Tibial nerve (tissue), 4 donors: Measurements from ENCODE around the gene RAD1. TPM values are rescaled to one million over a fixed set of nuclear protein-coding genes. Genes with fewer than 3 reads are reported as not detected.

Experiments used
- DNase-seq, 2 donors: peaks; one replicate each; pipeline ENCODE4 v3.0.0-alpha.2; 2019; ENCODE audit warnings: low spot score in 2 of 2
- H3K27ac ChIP-seq, 4 donors: fragments of 200-600 bp; sonication (generic) in 3 of 4; one replicate each; pipeline ENCODE4 v1.5.1; 2017 to 2019; ENCODE audit warnings: mild to moderate bottlenecking in 1 of 4
- H3K27me3 ChIP-seq, 2 donors: fragments of 200-600 bp; sonication (generic) in 1 of 2; one replicate each; pipeline versions ENCODE4 v1.5.1 to v1.6.0; 2017 to 2019
- H3K36me3 ChIP-seq, 3 donors: fragments of 200-600 bp; sonication (generic); one replicate each; pipeline ENCODE4 v1.5.1; 2018 to 2019
- H3K4me1 ChIP-seq, 4 donors: fragments of 200-600 bp; sonication (generic) in 3 of 4; one replicate each; pipeline ENCODE4 v1.5.1; 2017 to 2019
- H3K4me3 ChIP-seq, 4 donors: fragments of 200-600 bp; sonication (generic) in 3 of 4; one replicate each; pipeline ENCODE4 v1.5.1; 2017 to 2019; ENCODE audit warnings: mild to moderate bottlenecking in 1 of 4, moderate library complexity in 1 of 4
- H3K9me3 ChIP-seq, 4 donors: fragments of 200-600 bp; sonication (generic) in 3 of 4; one replicate each; pipeline ENCODE4 v1.5.1; 2017 to 2019
- CTCF ChIP-seq, 5 experiments: fragments of 200-600 bp in 3 of 5; fragments of 450-650 bp in 2 of 5; sonication (generic) in 3 of 5; IDR thresholded peaks; one replicate each; pipeline ENCODE4 v1.5.1; 2016 to 2019; ENCODE audit warnings: antibody characterized with exemption in 5 of 5, mild to moderate bottlenecking in 3 of 5, moderate library complexity in 2 of 5
- EP300 ChIP-seq, 2 donors: sonication (generic); formaldehyde crosslinking; IDR thresholded peaks; one replicate each; pipeline ENCODE4 v1.6.1; 2017; ENCODE audit warnings: antibody characterized with exemption in 2 of 2, mild to moderate bottlenecking in 1 of 2
- POLR2A ChIP-seq, 2 donors: fragments of 450-650 bp; IDR thresholded peaks; one replicate each; pipeline ENCODE4 v1.6.1; 2017; ENCODE audit warnings: antibody characterized with exemption in 2 of 2, mild to moderate bottlenecking in 2 of 2, moderate library complexity in 2 of 2
- WGBS, 2 donors: methylation state at CpG; one replicate each; pipeline ENCODE4 v1.1.5; 2018; 5-methylcytosine and 5-hydroxymethylcytosine counted together
- total RNA-seq, 4 donors: library from RNA; depleted of rRNA; stranded (reverse); fragments of >200 nt; gene quantifications; one replicate each; pipeline ENCODE4 v1.1.0, GENCODE V29; 2016

RAD1 gene
- total RNA-seq, 4 donors from 2014 or later: 12.3 to 22.3 (median 16.7) TPM

DNA sequence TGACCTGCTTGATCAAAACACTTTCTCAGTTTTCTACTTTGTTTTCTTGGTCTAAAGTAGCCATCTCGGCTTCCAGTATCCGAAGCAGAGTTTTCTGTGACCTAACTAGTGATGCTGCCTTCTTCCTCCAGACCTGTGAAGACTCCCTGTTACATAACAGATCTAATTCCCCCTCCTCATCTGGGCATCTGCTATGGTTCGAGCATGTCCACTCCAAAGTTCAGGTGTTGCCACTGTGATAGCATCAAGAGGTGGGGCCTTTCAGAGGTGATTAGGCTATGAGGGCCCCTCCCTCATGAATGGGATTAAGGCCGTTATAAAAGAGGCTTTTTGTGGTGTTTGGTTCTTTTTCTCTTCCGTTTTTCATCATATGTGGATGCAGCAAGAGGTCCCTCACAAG, 56.1 kb downstream of the RAD1 start:
- TF ChIP-seq CTCF (IDR thresholded peaks at IDR 0.05) (no peak), EP300 (IDR thresholded peaks at IDR 0.05) (no peak), POLR2A (IDR thresholded peaks at IDR 0.05) (no peak)
- 81 to 87% methylated on average over 5 of the region's 5 CpGs for WGBS, 2 donors

GRCh38 chr5:34858790-34859189, 56.5 kb downstream of the RAD1 start:
- TF ChIP-seq POLR2A (IDR thresholded peaks at IDR 0.05) (no peak), EP300 (IDR thresholded peaks at IDR 0.05) (no peak), CTCF (IDR thresholded peaks at IDR 0.05) (no peak)
- DNase-seq: no peak
- no peak overlapping the region for H3K27ac ChIP-seq
- peaks cover 0 to 14% (median 2%) of the 10 kb centered on the region in 4 donors for H3K4me1 ChIP-seq
- 49 to 59% methylated on average over 2 of the region's 2 CpGs for WGBS, 2 donors
- H3K4me3 ChIP-seq: no peak overlapping the region
- no peaks in the 10 kb centered on the region for H3K36me3 ChIP-seq
- H3K27me3 ChIP-seq: no peaks in the 10 kb centered on the region
- H3K9me3 ChIP-seq: no peaks in the 10 kb centered on the region

More for the DNA sequence above, 56.1 kb downstream of the RAD1 start:
- H3K27ac ChIP-seq: no peak overlapping the region
- H3K9me3 ChIP-seq: no peaks in the 10 kb centered on the region
- H3K4me3 ChIP-seq: no peak overlapping the region
- DNase-seq: no peak
- no peaks in the 10 kb centered on the region for H3K36me3 ChIP-seq
- H3K4me1 ChIP-seq: peaks cover 0 to 19% (median 2%) of the 10 kb centered on the region in 4 donors
- H3K27me3 ChIP-seq: no peaks in the 10 kb centered on the region

DNA sequence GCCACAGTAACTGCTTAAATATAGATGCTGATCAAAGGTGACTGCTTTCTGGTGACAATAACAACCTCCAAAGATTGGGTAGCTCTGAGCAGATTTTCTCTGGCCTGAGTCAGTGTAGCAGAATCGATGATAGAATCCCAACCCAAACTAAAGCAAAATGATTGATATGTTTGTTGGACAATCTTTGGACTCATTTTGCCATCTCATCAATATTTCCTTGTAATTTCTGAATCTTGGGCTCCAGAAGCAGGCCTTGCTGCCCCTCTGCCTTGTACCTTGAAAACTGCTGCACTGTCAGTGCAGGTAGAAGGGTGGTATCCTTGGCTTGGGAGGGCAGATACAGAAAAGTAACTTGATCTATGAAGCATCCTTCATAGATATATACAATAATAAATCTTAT, 57.4 kb downstream of the RAD1 start:
- no peaks in the 10 kb centered on the region for H3K36me3 ChIP-seq
- no peaks in the 10 kb centered on the region for H3K9me3 ChIP-seq
- H3K4me3 ChIP-seq: no peak overlapping the region
- DNase-seq: no peak
- peaks cover 0 to 5% (median 2%) of the 10 kb centered on the region in 4 donors for H3K4me1 ChIP-seq
- TF ChIP-seq EP300 (IDR thresholded peaks at IDR 0.05) (no peak), CTCF (IDR thresholded peaks at IDR 0.05) (no peak), POLR2A (IDR thresholded peaks at IDR 0.05) (no peak)
- WGBS, 2 donors: 91 to 100% methylated on average over 1 of the region's 1 CpG
- no peaks in the 10 kb centered on the region for H3K27me3 ChIP-seq
- no peak overlapping the region for H3K27ac ChIP-seq

GRCh38 chr5:34857161-34857560, 58.1 kb downstream of the RAD1 start:
- 63 to 66% methylated on average over 3 of the region's 3 CpGs for WGBS, 2 donors
- no peaks in the 10 kb centered on the region for H3K27me3 ChIP-seq
- DNase-seq: no peak
- H3K4me3 ChIP-seq: no peak overlapping the region
- no peak for TF ChIP-seq CTCF (IDR thresholded peaks at IDR 0.05)
- no peak for TF ChIP-seq POLR2A (IDR thresholded peaks at IDR 0.05)
- no peak for TF ChIP-seq EP300 (IDR thresholded peaks at IDR 0.05)
- no peaks in the 10 kb centered on the region for H3K9me3 ChIP-seq
- peaks cover 0 to 4% (median 0%) of the 10 kb centered on the region in 4 donors for H3K4me1 ChIP-seq
- H3K36me3 ChIP-seq: no peaks in the 10 kb centered on the region
- no peak overlapping the region for H3K27ac ChIP-seq

Other genes starting within 250 kb of the RAD1 start
- gene TTC23L, start 76.3 kb downstream of the RAD1 start, total RNA-seq: 1 to 10 TPM in 3 of 4 donors, under 1 TPM in 1; 0.39 to 5.4 (median 2.7) TPM
- gene BRIX1, start 207 bp upstream of the RAD1 start, total RNA-seq: 10 to 100 TPM; 15.7 to 33.7 (median 22.5) TPM
- gene DNAJC21, start 14.1 kb upstream of the RAD1 start, total RNA-seq: 10 to 100 TPM; 30.3 to 54.0 (median 31.7) TPM
- gene AGXT2, start 132.4 kb upstream of the RAD1 start, total RNA-seq: not detected